Stomach smooth muscle (tissue), 2 donors: ENCODE data around the gene PARVA.

Experiments used
- H3K27ac ChIP-seq: one replicate; pipeline ENCODE4 v1.7.0; 2013; ENCODE audit warnings: mild to moderate bottlenecking, low read length, inconsistent platforms
- H3K27me3 ChIP-seq, 2 donors: one replicate each; pipeline ENCODE4 v1.7.0; 2013; ENCODE audit warnings: low read length in 2 of 2; ENCODE audit not compliant: insufficient read depth in 2 of 2, control insufficient read depth in 1 of 2
- H3K36me3 ChIP-seq, 2 donors: one replicate each; pipeline ENCODE4 v1.7.0; 2013; ENCODE audit warnings: low read length in 2 of 2; ENCODE audit not compliant: control insufficient read depth in 2 of 2, insufficient read depth in 2 of 2
- H3K4me1 ChIP-seq: one replicate; pipeline ENCODE4 v1.7.0; 2013; ENCODE audit warnings: low read length; ENCODE audit not compliant: control insufficient read depth, insufficient read depth
- H3K4me3 ChIP-seq, 2 donors: one replicate each; pipeline ENCODE4 v1.7.0; 2013; ENCODE audit warnings: low read length in 2 of 2
- H3K9ac ChIP-seq, 2 donors: one replicate each; pipeline ENCODE4 v1.7.0; 2013; ENCODE audit warnings: low read length in 2 of 2, mild to moderate bottlenecking in 1 of 2
- H3K9me3 ChIP-seq, 2 donors: one replicate each; pipeline ENCODE4 v1.7.0; 2013; ENCODE audit warnings: low read length in 2 of 2; ENCODE audit not compliant: control insufficient read depth in 2 of 2
- donor health status: healthy.
- donor health status: Pancreatic carcinoma.

The PARVA gene

DNA sequence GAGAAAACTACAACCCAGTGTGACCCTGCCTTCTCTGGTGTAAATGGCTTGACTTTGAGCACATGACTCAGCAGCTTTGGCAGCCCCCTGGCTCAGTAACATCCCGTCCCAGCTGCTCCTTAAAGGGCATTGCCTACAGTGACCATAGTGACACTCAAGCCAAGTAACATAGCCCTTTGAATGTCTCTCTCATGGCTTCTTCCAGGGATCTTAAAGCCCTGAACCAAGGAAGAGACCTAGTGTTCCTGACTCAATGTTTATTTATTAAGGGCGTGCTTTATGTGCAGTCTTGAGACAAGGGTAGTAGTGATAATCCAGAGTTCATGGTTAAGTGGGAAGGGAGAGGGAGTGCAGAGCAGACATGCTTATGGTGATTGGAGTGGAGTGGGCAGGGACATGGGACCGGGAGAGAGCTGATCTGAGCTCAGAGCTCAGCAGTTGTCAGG is 125.7 kb downstream of the PARVA start:
- Histone ChIP-seq H3K27me3 (no peaks in the 10 kb centered on the region), H3K9ac (peak overlapping the region in 1 of 2 donors; percentile 29), H3K9me3 (no peaks in the 10 kb centered on the region), H3K4me3 (no peak overlapping the region), H3K4me1 (peaks cover 27% of the 10 kb centered on the region), H3K36me3 (peaks cover 23 to 32% of the 10 kb centered on the region in 2 donors), H3K27ac (peak overlapping the region; percentile 41)

DNA sequence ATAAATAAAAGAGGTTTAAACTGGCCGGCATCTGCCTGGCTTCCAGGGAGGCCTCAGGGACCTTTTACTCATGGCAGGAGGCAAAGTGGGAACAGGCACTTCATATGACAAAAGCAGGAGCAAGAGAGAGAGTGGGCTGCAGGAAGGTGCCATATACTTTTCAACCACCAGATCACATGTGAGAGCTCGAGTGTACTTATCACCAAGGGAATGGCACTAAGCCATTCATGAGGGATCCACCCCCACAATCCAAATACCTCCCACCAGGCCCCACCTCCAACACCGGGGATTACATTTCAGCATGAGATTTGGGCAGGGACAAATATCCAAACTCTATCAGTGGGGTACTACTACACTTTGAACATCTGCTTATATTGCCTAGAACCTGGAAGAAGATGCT is 126.5 kb downstream of the PARVA start:
- Histone ChIP-seq H3K36me3 (peaks cover 27 to 30% of the 10 kb centered on the region in 2 donors), H3K4me3 (no peak overlapping the region), H3K9me3 (no peaks in the 10 kb centered on the region), H3K27me3 (no peaks in the 10 kb centered on the region), H3K9ac (no peak overlapping the region), H3K27ac (no peak overlapping the region), H3K4me1 (peaks cover 29% of the 10 kb centered on the region)

DNA sequence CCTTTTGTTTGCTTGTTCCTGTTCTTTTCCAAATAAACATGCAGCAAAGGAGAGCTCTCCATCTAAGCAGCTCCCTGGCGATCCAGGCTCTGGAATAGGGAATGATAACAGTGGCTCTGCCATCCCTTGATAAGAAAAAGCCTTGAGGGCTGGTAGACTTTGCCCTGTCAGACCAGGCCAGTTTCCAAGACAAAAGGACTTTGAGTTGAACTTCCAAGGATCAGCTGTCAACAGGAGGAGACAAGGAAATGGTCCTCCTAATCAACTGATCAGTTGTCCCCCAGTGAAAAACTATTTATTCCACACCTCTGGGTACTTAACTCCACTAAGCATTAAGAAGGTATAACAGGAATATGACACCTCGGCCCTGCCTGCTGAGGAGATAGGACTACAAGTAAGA is 127.8 kb downstream of the PARVA start:
- H3K27ac ChIP-seq = no peak overlapping the region
- no peaks in the 10 kb centered on the region for H3K27me3 ChIP-seq
- H3K9me3 ChIP-seq = no peaks in the 10 kb centered on the region
- H3K36me3 ChIP-seq = peaks cover 33 to 36% of the 10 kb centered on the region in 2 donors
- no peak overlapping the region for H3K9ac ChIP-seq
- H3K4me1 ChIP-seq = peaks cover 36% of the 10 kb centered on the region
- no peak overlapping the region for H3K4me3 ChIP-seq

DNA sequence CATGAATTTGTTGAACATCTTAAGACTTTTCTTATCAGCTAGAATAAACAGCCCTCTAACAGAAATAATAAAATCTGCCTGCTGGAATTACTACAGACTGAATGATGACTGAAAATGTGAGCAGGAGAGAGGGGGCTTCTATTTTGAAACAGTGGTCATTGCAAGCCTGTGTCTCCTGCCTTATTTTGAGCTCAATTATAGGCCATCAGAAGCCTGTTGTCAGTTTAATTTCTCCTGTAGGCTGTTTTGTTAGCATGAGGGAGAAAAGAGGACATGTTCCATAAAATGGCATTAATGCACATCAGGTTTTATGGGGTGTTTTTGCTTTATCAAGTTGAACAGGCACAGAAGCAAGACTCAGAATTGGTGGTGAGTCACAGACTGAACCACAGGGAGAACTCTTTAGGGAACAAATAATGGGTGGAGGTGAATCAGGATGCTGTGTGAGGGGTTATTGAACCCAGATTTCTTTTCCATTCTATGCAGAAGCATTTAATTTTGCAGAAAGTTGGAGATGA is 129.1 kb downstream of the PARVA start:
- Histone ChIP-seq H3K27ac (no peak overlapping the region), H3K9me3 (no peaks in the 10 kb centered on the region), H3K9ac (no peak overlapping the region), H3K4me1 (peaks cover 36% of the 10 kb centered on the region), H3K4me3 (no peak overlapping the region), H3K27me3 (no peaks in the 10 kb centered on the region), H3K36me3 (peaks cover 41% of the 10 kb centered on the region in 2 donors)

DNA sequence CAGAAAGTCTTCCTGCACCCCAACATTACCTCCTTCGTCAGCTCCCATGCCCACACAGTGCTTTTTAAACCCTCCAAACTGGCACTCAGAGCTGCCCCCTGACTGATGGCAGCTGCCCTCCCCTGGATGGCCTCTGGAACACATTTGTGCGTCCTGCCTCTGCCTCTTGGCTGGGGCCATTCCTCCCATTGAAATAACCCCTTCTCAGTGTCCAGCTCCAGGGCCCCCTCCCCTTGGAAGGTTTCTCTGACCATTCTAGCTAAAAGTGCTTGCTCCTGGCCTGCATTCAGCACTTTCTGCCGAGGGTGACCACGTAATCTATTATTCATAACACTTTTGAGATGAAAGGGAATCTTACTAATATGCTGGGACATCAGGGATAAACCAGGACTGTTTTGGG is 130.0 kb downstream of the PARVA start:
- peak overlapping the region; percentile 60 for H3K27ac ChIP-seq
- H3K4me1 ChIP-seq = peaks cover 36% of the 10 kb centered on the region
- H3K27me3 ChIP-seq = no peaks in the 10 kb centered on the region
- H3K36me3 ChIP-seq = peaks cover 49 to 50% of the 10 kb centered on the region in 2 donors
- H3K4me3 ChIP-seq = peak overlapping the region in 1 of 2 donors; percentile 8
- H3K9ac ChIP-seq = no peak overlapping the region
- no peaks in the 10 kb centered on the region for H3K9me3 ChIP-seq

DNA sequence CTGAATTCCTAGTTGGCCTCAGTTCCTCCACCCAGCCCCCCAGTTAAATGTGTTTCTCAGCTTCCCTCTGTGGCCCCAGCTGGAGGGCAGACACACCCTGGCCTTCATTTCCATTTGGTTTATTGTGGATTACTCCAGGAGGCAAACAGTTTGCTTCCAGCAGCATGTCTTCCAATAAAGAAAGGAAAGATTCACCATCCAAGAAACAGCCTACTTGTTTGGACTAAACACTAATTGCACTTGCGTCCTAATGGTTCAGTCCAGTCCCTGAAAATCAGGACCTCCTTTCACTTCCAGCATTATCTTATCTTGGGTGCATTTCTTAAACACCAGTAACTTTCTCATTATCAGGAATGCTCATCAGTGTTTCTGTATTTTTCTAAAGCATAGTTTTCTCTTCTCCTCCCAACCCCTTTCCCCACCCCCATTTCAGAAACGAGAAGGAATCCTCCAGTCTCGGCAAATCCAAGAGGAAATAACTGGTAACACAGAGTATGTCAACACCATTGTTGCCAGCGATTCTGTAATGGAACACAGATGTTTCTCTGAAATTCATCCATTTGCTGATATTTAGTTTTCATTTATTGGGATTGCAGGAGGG is 130.9 kb downstream of the PARVA start:
- H3K4me3 ChIP-seq = no peak overlapping the region
- H3K9me3 ChIP-seq = no peaks in the 10 kb centered on the region
- H3K36me3 ChIP-seq = peaks cover 53 to 58% of the 10 kb centered on the region in 2 donors
- peak overlapping the region; percentile 0 for H3K27ac ChIP-seq
- H3K27me3 ChIP-seq = no peaks in the 10 kb centered on the region
- no peak overlapping the region for H3K9ac ChIP-seq
- peaks cover 30% of the 10 kb centered on the region for H3K4me1 ChIP-seq

DNA sequence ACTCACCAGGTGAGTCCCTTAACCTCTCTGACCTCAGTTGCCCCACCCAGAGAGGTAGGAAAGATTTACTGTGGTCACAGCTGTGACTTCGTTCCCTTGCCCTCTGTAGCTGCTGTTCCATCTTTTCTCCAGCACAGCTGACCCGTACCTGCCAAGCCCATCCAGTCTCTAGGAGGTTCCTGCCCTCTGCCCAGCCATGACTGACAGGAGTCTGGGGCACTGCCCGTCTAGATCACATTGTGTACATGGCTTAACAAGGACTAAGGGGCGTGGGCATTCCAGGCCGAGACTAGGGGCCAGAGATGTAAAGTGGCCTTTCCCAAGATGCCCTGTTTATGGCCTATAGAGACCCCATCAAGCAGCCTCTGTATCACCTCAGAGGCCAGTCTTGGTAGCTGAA is 132.0 kb downstream of the PARVA start:
- Histone ChIP-seq H3K27ac (peak overlapping the region; percentile 49), H3K36me3 (peaks cover 58 to 60% of the 10 kb centered on the region in 2 donors), H3K4me1 (peaks cover 24% of the 10 kb centered on the region), H3K9ac (peak overlapping the region in 1 of 2 donors; percentile 5), H3K27me3 (no peaks in the 10 kb centered on the region), H3K9me3 (no peaks in the 10 kb centered on the region), H3K4me3 (no peak overlapping the region)

DNA sequence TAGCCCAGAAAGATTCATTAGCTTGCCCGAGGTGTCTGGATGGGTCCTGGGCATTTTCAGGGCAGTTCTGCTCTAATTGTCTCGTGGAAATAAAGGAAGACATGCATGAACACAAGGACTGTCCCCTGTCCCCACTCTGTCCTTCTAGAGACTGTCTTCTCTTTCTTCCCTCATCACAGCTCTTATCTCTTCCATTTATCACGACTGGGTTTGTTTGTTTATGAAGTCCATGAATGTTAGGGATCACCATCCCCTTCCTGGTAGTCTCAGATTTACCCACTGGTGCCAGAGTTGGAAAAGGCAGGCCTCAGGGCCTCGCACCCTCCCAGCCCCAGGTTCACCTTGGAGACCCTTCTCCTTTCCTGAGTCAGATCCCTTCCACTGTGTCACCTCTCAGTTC is 134.8 kb downstream of the PARVA start:
- Histone ChIP-seq H3K36me3 (peaks cover 52 to 61% of the 10 kb centered on the region in 2 donors), H3K27me3 (no peaks in the 10 kb centered on the region), H3K9me3 (no peaks in the 10 kb centered on the region), H3K9ac (no peak overlapping the region), H3K4me3 (no peak overlapping the region), H3K4me1 (peaks cover 30% of the 10 kb centered on the region), H3K27ac (no peak overlapping the region)

DNA sequence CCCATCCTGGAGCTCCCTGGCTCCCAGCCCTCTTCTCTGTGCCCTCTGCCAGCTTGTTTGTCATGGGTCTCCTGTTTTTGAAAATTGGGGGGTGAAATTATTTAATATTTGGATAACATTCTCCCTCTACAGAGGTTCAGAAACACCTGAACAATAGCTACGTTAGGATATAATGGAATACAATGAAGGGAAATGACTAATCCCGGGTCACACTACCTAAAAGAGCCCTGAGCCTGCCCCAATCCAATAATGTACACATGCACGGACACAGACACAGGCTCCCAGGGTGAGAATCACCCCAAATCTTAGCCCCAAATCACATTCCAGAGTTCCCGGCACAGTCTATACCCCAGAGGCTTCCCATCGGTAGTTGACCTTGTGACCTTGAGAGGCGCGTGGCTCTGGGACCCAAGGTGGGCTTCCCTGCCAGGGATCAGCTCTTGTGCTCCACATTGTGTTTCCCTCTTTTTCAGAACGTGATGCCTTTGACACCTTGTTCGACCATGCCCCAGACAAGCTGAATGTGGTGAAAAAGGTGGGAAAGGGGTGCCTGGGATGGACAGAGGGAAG is 135.5 kb downstream of the PARVA start:
- Histone ChIP-seq H3K9me3 (no peaks in the 10 kb centered on the region), H3K4me1 (peaks cover 22% of the 10 kb centered on the region), H3K27me3 (no peaks in the 10 kb centered on the region), H3K9ac (no peak overlapping the region), H3K36me3 (peaks cover 57 to 62% of the 10 kb centered on the region in 2 donors), H3K27ac (no peak overlapping the region), H3K4me3 (no peak overlapping the region)

DNA sequence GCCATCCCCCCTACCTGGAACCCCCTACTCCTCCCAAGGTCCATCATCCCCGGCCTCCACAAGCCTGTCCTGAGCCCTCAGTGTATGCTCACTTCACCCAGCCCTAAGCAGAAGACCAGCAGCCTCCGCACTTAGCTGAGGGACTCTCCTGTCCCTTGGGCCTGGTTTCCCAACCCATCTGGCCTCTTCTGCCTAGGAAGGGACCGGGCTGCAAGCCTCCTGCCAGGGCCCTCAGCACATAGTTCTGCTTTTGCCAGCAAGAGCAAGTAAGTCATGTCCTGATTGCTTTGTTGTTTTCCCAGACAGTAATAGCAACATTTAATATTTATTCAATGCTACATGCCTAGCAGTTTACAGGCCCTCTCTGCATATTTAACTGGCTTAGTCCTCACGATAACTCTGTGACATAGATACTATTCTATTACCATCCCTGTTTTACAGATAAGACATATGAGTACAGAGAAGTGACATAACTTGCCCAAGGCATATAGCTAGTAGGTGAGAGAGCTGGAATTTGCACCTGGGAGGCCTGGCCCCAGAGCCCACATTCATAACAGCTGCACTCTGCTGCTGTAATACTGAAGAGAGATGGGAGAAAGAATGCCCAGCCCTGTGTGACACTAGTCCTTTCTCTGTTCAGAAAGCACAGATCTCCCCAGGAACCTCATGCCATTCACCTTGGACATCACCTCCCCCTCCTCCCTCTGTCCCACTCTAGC is 139.2 kb downstream of the PARVA start:
- Histone ChIP-seq H3K9me3 (no peaks in the 10 kb centered on the region), H3K4me1 (peaks cover 31% of the 10 kb centered on the region), H3K36me3 (peaks cover 49 to 60% of the 10 kb centered on the region in 2 donors), H3K9ac (no peak overlapping the region), H3K4me3 (no peak overlapping the region), H3K27me3 (no peaks in the 10 kb centered on the region), H3K27ac (no peak overlapping the region)
